GM19043 (cell line): Measurements from ENCODE around the gene PPP1CA.
"Not testable (repeated sequence)": the region's sequence is repeated elsewhere in the genome, so short reads cannot be mapped to it uniquely, and the experiment has no call there.

Experiments used
- ATAC-seq: cut with Tn5 transposase; IDR thresholded peaks from one replicate; pipeline ENCODE4 v1.9.1; 2021; ENCODE audit warnings: low read depth; ENCODE audit not compliant: unreplicated experiment

The PPP1CA gene

DNA sequence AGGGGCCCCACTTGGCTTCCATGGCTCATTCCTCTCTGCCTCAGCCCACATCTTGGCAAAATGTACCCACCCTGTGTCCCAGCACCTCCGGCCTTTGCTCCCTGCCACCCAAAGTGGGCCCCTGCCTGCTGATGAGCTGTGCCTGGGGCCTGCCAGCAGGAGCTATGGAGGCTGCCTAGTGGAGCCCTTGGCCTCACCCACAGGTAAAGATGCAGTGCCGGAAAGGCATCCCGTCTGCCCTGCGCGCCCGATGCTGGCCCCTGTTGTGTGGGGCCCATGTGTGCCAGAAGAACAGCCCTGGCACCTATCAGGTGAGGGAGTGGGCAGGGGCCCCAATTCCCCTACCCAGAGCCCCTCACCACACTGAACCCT lies 3.5 kb upstream of the PPP1CA start:
- ATAC-seq, result no peak

- ATAC-seq, result no peak
Observed at GRCh38 chr11:67404515-67405195, 3.0 kb upstream of the PPP1CA start.

- not testable (repeated sequence) for ATAC-seq
Observed at GRCh38 chr11:67403085-67403484, 1.4 kb upstream of the PPP1CA start.

- ATAC-seq, result not testable (repeated sequence)
Observed at GRCh38 chr11:67402192-67402839, 658 bp upstream of the PPP1CA start.

GRCh38 chr11:67400942-67401494 lies 640 bp downstream of the PPP1CA start:
- peak; percentile 6 for ATAC-seq

GRCh38 chr11:67400251-67400941 lies 1.3 kb downstream of the PPP1CA start:
- ATAC-seq, result no peak

DNA sequence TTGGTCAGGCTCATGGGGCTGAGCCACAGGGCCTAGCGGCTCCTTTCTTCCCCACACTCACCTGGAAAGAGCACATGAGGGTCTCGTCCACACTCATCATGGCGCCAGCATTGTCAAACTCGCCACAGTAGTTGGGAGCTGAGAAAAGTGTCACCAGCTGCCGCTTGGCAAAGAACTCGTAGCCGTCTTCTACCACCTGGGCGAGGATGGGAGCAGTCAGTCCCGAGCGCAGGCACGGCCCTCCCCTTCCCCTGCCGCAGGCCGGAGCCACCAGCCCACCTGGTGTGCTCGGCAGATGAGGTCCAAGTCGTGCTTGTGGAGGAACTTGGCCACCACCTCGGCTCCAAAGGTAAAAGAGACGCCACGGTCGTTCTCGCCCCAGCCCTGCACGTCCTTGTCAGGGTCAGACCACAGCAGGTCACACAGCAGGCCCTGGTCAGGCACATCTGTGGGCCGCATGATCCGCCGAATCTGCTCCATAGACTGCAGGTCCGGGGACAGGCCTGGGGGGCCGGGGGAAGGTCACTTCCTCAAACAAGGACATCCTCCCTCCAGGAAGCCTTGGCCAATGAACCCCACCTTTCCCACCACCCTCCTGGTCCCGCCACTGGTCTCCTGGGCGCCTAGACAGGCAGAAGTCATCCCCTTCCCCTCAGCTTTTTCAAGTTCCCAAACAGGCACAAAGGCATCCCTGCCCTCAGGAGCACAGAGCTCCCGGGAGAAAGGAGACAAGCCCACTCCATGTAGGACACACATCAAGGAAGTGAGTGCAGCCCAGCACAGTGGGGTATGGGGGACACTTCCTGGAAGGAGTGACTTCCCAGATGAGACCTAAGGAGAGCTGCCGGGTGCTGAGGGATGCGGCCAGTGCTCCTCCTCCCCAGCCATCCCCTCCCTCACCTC lies 2.7 kb downstream of the PPP1CA start:
- ATAC-seq, result no peak

- no peak for ATAC-seq
Observed at GRCh38 chr11:67397986-67398660, 3.5 kb downstream of the PPP1CA start.

DNA sequence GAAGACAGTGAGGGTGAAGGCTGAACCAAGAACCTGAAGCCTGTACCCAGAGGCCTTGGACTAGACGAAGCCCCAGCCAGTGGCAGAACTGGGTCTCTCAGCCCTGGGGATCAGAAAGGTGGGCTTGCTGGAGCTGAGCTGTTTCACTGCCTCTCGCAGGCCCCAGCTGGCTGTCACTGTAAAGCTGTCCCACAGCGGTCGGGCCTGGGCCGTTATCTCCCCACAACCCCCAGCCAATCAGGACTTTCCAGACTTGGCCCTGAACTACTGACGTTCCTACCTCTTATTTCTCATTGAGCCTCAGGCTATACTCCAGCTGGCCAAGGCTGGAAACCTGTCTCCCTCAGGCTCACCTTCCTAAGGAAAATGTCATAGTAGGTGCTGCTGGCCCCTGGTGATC lies 4.1 kb downstream of the PPP1CA start:
- ATAC-seq, result no peak

GRCh38 chr11:67396587-67397389 lies 4.9 kb downstream of the PPP1CA start:
- no peak for ATAC-seq

GRCh38 chr11:67396259-67396581 lies 5.4 kb downstream of the PPP1CA start:
- ATAC-seq, result no peak

DNA sequence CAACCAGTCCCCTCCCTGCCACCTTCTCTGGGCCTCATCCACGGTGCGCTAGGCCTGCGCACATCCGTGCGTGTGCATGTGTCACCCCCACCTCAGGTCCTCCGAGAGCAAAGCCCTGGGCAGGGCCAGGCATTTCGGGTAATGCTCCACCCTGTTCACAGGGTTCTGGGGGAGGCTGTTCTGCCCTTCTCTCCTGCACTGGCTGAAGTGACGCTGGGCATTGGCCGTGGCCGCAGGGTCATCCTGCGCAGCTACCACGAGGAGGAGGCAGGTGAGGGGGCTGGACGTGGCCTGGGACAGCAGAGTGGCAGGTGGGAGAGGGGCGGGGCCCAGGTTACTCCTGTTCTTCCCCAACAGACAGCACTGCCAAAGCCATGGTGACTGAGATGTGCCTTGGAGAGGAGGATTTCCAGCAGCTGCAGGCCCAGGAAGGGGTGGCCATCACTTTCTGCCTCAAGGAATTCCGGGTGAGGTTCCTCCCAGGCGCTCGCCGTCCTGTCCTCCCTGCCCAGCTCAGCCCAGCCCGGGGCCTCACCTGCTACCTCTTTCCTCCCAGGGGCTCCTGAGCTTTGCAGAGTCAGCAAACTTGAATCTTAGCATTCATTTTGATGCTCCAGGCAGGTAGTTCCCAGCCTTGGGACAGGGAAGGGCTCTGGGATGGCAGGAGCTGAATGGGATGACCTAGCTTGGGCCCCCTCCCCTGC lies 6.0 kb downstream of the PPP1CA start:
- ATAC-seq, result no peak

GRCh38 chr11:67393990-67394389 lies 7.7 kb downstream of the PPP1CA start:
- ATAC-seq, result no peak

GRCh38 chr11:67393437-67393836 lies 8.2 kb downstream of the PPP1CA start:
- ATAC-seq, result no peak

DNA sequence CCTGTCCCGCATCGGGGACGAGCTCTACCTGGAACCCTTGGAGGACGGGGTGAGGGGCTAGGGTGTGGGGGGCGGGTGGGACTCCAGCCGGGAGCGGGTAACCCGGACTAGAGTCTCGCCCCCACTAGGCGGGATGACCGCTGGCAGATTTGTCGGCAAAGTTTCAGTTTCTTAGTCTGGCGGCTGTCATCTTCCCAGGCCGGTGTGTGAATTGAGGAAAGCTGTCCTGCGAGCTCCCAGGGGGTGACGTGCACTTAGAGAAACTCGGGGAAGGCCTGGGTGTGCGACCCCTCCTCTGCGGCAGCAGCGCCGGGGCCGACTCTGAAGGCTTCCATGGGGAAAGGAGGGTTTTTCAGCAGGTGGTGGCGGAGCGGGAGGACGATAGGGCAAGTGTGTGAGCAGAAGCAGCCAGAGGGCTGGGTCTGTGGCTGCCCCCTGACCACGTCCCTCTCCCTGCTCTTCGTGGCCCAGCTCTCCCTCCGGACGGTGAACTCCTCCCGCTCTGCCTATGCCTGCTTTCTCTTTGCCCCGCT lies 9.4 kb downstream of the PPP1CA start:
- ATAC-seq, result no peak

DNA sequence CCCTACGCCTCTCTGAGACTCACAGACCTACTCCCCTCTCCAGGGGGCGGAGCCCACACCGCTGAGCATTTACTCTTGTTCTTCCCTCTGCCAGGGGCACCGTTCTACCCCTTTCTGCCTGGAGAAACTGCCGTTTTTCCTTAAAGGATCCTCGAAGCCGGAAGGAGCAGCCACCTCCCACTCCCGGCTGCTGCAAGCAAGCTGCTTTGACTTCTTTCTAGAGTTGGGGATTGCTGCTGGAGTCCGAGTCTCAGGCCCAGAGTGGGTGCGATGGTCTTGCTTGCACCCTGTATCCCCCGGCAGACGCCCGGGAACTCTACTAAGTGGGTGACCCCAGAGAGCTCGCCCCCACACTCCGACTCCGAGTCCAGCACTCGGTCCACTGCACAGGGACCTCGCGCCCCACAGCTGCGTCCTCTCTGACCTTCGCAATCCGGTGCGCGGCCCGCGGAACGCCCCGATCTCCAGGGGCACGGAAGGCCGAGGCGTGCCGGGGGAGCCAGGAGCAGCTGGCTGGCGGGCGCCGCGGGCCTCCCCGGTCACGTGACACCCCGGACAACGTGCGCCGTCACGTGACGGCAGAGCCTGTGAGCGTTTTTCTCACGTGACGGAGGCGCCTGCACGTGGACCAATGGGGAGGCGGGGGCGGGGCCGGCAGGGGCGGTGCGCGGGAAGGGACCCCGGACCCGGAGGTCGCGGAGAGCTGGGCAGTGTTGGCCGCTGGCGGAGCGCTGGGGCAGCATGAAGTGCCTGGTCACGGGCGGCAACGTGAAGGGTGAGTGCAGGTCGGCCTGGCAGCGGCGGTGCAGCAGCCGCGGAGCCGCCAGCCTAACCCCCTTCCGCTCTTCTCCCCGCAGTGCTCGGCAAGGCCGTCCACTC lies 10.1 kb downstream of the PPP1CA start, which contains the start of gene RAD9A:
RAD9A (plus strand) TSS at position 683 of the 879 bp plus-strand sequence; CDS start at position 742, 59 bp downstream.
- ATAC-seq, result peak; percentile 42

GRCh38 chr11:67390947-67391303 lies 10.7 kb downstream of the PPP1CA start:
- ATAC-seq, result no peak
